Caco-2 (cell line): ENCODE results near the gene COL11A2. TPM values are rescaled to one million over a fixed set of nuclear protein-coding genes. Genes with fewer than 3 reads are reported as not detected.
A peak's percentile ranks its signal among the peaks of the same experiment; 100 is the strongest.

Experiments used
- BruUV-seq: library from RNA; stranded (reverse); fragments of 400-500 nt; replicated peaks from 2 replicates; lab custom pipeline; 2021; lab: Mats Ljungman, UMichigan
- CTCF ChIA-PET: fragments of 300-600 bp; sonication (Branson Sonifier 250); formaldehyde crosslinking; loops from one replicate; lab custom pipeline; 2022; ENCODE audit warnings: antibody characterized with exemption; lab: Charles Lee
- POLR2A ChIA-PET: fragments of 300-600 bp; sonication (Branson Sonifier 250); formaldehyde crosslinking; loops from one replicate; lab custom pipeline; 2022; ENCODE audit warnings: antibody characterized with exemption; lab: Charles Lee
- DNase-seq, 2 experiments: peaks; one replicate each; pipeline versions ENCODE4 v3.0.0 to v3.0.0-alpha.2; 2020 to 2022
- H3K27me3 ChIP-seq: replicated peaks from 2 replicates; pipeline ENCODE4 v1.6.0; 2011; ENCODE audit warnings: low read length; ENCODE audit not compliant: control insufficient read depth, insufficient read depth
- H3K36me3 ChIP-seq: 2 replicates; pipeline ENCODE4 v1.5.1; 2011; ENCODE audit warnings: low read length; ENCODE audit not compliant: control insufficient read depth, insufficient read depth
- H3K4me1 ChIP-seq: fragments of 250-450 bp; sonication (Bioruptor Pico); 2 replicates; pipeline ENCODE4 v1.5.1; 2020; ENCODE audit warnings: mild to moderate bottlenecking
- H3K4me3 ChIP-seq: 2 replicates; pipeline ENCODE4 v1.5.1; 2011; ENCODE audit warnings: low read depth, mild to moderate bottlenecking, control low read depth, low read length
- H3K9me3 ChIP-seq: fragments of 250-450 bp; sonication (Bioruptor Pico); 2 replicates; pipeline ENCODE4 v1.5.1; 2020; ENCODE audit warnings: mild to moderate bottlenecking, moderate library complexity
- H3K27ac Mint-ChIP-seq: one replicate; pipeline ENCODE4 v1.8.0; 2022; ENCODE audit warnings: mixed read lengths; ENCODE audit not compliant: unreplicated experiment
- H3K27me3 Mint-ChIP-seq: one replicate; pipeline ENCODE4 v1.8.0; 2022; ENCODE audit warnings: mixed read lengths; ENCODE audit not compliant: insufficient read depth, unreplicated experiment
- H3K36me3 Mint-ChIP-seq: one replicate; pipeline ENCODE4 v1.8.0; 2022; ENCODE audit warnings: mild to moderate bottlenecking, mixed read lengths; ENCODE audit not compliant: insufficient read depth, unreplicated experiment
- H3K4me1 Mint-ChIP-seq: one replicate; pipeline ENCODE4 v1.8.0; 2022; ENCODE audit warnings: low read depth, mixed read lengths; ENCODE audit not compliant: unreplicated experiment
- H3K4me3 Mint-ChIP-seq: one replicate; pipeline ENCODE4 v1.8.0; 2022; ENCODE audit warnings: mild to moderate bottlenecking, moderate library complexity, mixed read lengths; ENCODE audit not compliant: unreplicated experiment
- H3K9me3 Mint-ChIP-seq: one replicate; pipeline ENCODE4 v1.8.0; 2022; ENCODE audit warnings: mixed read lengths; ENCODE audit not compliant: unreplicated experiment
- intact Hi-C: fragments of 100-400 bp; cut with micrococcal nuclease; formaldehyde crosslinking; loops from one replicate; pipeline ENCODE4 v1.10.0; 2022; ENCODE audit not compliant: unreplicated experiment
- total RNA-seq: library from RNA; stranded (reverse); gene quantifications from 2 replicates; pipeline ENCODE4 v1.2.3, GENCODE V29; 2022
- TF ChIP-seq, protein P1 (sequence below), 2 experiments: fragments of 200-600 bp in 1 of 2; IDR thresholded peaks; 1 replicate in 1 of 2; 2 replicates in 1 of 2; pipeline versions ENCODE4 v1.5.1 to v1.8.0; 2011 to 2022; ENCODE audit warnings: antibody characterized with exemption in 1 of 2, control low read depth in 1 of 2, inconsistent platforms in 1 of 2, low read depth in 1 of 2, low read length in 1 of 2, mild to moderate bottlenecking in 1 of 2, moderate library complexity in 1 of 2; ENCODE audit not compliant: insufficient read depth in 1 of 2, severe bottlenecking in 1 of 2, unreplicated experiment in 1 of 2

COL11A2 gene
- total RNA-seq, 1 experiment from 2014 or later: 1.3 TPM

DNA sequence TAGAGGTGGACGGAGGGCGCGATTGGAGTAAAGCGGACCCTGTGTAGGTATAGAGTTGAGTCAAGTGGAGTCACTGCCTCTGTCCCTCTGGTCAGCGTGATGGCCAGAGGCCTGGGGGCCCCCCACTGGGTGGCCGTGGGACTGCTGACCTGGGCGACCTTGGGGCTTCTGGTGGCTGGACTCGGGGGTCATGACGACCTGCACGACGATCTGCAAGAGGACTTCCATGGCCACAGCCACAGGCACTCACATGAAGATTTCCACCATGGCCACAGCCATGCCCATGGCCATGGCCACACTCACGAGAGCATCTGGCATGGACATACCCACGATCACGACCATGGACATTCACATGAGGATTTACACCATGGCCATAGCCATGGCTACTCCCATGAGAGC lies 8.9 kb upstream of the COL11A2 start:
- DNase-seq: peak; percentile 38 to 43

DNA sequence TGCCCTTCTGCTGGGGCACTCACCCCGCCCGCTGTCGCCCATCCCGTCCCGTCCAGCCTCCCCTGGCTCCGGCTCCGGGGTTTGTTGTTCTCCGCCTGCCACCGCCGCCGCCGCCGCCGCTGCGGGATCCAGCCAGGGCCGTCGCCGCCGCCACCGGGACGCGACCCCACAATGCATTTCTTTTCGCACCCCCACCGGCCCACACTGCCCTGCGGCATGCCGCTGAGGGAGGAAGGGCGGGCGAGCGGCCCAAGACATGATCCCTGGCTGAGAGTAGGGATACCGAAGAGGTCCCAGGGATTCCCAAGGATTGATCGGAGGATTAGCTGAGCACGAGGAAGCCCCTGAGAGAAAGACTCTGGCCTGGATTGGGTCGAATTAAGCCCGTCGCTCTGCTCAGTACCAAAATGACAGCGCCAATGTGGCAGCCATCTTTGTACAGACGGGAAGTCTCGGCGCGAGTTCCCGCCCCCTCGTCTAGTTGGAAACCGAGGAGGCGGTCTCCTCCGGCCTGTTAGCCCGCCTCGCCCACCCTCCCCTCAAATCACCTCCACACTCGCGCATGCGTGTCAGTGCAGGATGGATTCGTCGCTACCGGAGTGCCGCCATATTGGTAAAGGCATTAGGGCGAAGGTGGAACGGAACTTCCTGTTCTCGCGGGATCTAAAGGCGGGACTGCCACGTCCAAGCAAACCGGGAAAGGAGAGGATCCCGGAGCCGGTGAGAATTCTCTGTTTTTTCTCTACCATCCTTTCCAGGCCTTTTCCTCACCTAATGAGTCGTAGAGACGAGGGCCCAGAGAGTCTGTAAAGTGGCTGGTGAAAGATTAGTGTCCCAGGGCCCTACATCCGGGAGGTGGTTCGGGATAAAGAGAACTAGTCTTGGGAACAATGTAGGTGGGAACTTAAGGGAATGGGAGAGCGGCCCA lies 8.2 kb upstream of the COL11A2 start, which contains the start of the genes RXRB and SLC39A7:
Gene RXRB (minus strand): TSS at position 447 of the 928 bp plus-strand sequence. CDS start 189 bp downstream, at position 258.
Gene SLC39A7 (plus strand): TSS at position 649 of the 928 bp plus-strand sequence. CDS start 379 bp downstream, outside the sequence.
- Mint-ChIP-seq H3K27ac (peak within 1 kb of the TSS; percentile 99), H3K27me3 (no peaks in the 10 kb centered on the region), H3K4me3 (peak within 1 kb of the TSS; percentile 100), H3K4me1 (peaks cover 43% of the 10 kb centered on the region), H3K9me3 (no peaks in the 10 kb centered on the region), H3K36me3 (peaks cover 63% of the 10 kb centered on the region)
- peak; percentile 97 to 99 for DNase-seq
- Histone ChIP-seq H3K4me1 (peaks cover 29% of the 10 kb centered on the region), H3K36me3 (peaks cover 13% of the 10 kb centered on the region), H3K9me3 (no peaks in the 10 kb centered on the region), H3K4me3 (peak within 1 kb of the TSS; percentile 67), H3K27me3 (no peaks in the 10 kb centered on the region)
- no TSS peak for BruUV-seq
- intact Hi-C loops: loop anchor here (2.0 kb wide), 2 partner anchors 190 to 230 kb away; partner anchors contain the start of gene KIFC1
- TF ChIP-seq, protein P1, sequence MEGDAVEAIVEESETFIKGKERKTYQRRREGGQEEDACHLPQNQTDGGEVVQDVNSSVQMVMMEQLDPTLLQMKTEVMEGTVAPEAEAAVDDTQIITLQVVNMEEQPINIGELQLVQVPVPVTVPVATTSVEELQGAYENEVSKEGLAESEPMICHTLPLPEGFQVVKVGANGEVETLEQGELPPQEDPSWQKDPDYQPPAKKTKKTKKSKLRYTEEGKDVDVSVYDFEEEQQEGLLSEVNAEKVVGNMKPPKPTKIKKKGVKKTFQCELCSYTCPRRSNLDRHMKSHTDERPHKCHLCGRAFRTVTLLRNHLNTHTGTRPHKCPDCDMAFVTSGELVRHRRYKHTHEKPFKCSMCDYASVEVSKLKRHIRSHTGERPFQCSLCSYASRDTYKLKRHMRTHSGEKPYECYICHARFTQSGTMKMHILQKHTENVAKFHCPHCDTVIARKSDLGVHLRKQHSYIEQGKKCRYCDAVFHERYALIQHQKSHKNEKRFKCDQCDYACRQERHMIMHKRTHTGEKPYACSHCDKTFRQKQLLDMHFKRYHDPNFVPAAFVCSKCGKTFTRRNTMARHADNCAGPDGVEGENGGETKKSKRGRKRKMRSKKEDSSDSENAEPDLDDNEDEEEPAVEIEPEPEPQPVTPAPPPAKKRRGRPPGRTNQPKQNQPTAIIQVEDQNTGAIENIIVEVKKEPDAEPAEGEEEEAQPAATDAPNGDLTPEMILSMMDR (IDR thresholded peaks at IDR 0.05; ENCODE audit: insufficient read depth in 1 of 2, low read depth in 1 of 2, low read length in 1 of 2, severe bottlenecking in 1 of 2, unreplicated experiment in 1 of 2): no peak
- ChIA-PET CTCF (interaction anchor here (0.7 kb wide), 1 partner anchor 17 kb away, joined by 5 read pairs; no protein-coding TSS in a partner anchor), POLR2A (interaction anchor here (0.7 to 1.2 kb wide), 3 partner anchors 8 to 229 kb away, joined by 5 to 10 read pairs (median 7); partner anchors contain the start of gene RING1)

More for the DNA sequence above, 8.9 kb upstream of the COL11A2 start:
- Mint-ChIP-seq H3K4me3 (peak overlapping the region; percentile 100), H3K27ac (peak overlapping the region; percentile 99), H3K4me1 (peaks cover 49% of the 10 kb centered on the region), H3K9me3 (no peaks in the 10 kb centered on the region), H3K27me3 (no peaks in the 10 kb centered on the region), H3K36me3 (peaks cover 63% of the 10 kb centered on the region)
- Histone ChIP-seq H3K4me3 (peak overlapping the region; percentile 67), H3K9me3 (no peaks in the 10 kb centered on the region), H3K27me3 (no peaks in the 10 kb centered on the region), H3K4me1 (peaks cover 33% of the 10 kb centered on the region), H3K36me3 (peaks cover 13% of the 10 kb centered on the region)
- TF ChIP-seq, protein P1 (IDR thresholded peaks at IDR 0.05; ENCODE audit: insufficient read depth in 1 of 2, low read depth in 1 of 2, low read length in 1 of 2, severe bottlenecking in 1 of 2, unreplicated experiment in 1 of 2): no peak
- ChIA-PET CTCF (no interaction called here), POLR2A (no interaction called here)
- TSS peak; percentile 79 for BruUV-seq
- intact Hi-C loops: loop anchor here (2.0 kb wide), 2 partner anchors 190 to 230 kb away; partner anchors contain the start of gene KIFC1

DNA sequence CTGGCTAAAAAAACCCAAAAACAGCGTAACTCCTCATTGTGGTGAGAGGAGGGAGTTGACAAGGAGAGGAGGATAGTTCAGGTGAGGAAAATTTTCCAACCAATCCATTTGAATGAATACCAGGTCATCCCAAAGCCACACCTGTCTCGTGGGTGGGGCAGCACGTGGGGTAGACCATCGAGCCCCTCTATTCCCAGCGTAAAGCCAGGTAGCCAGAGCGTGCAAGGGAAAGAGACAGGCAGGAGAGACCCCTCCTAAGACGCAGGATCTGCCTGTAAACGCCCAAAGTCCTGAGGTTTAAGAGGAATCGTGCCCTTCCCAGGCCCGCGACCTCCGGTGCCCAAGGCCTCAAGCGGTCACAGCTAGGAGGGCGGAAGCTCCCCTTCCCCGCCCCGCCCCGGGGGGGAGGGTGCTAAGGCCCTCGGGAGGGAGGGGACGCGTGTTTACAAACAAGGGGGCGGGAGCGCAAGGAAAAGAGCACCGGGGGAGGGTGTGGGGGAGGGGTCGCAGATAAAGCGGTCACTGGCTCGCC lies 7.5 kb upstream of the COL11A2 start:
- Mint-ChIP-seq H3K27me3 (no peaks in the 10 kb centered on the region), H3K27ac (peak overlapping the region; percentile 99), H3K4me3 (peak overlapping the region; percentile 100), H3K36me3 (peaks cover 59% of the 10 kb centered on the region), H3K4me1 (peaks cover 36% of the 10 kb centered on the region), H3K9me3 (no peaks in the 10 kb centered on the region)
- POLR2A ChIA-PET: interaction anchor here (0.6 to 1.2 kb wide), 7 partner anchors 9 to 1004 kb away, joined by 3 to 10 read pairs (median 6); partner anchors contain the start of gene RING1
- Histone ChIP-seq H3K9me3 (no peaks in the 10 kb centered on the region), H3K4me3 (peak overlapping the region; percentile 67), H3K27me3 (no peaks in the 10 kb centered on the region), H3K36me3 (peaks cover 13% of the 10 kb centered on the region), H3K4me1 (peaks cover 24% of the 10 kb centered on the region)
- intact Hi-C loops: loop anchor here (2.0 kb wide), 2 partner anchors 191 to 229 kb away; partner anchors contain the start of gene KIFC1
- DNase-seq: peak in 1 of 2 experiments; percentile 87
- TF ChIP-seq, protein P1 (IDR thresholded peaks at IDR 0.05; ENCODE audit: insufficient read depth in 1 of 2, low read depth in 1 of 2, low read length in 1 of 2, severe bottlenecking in 1 of 2, unreplicated experiment in 1 of 2): no peak
- CTCF ChIA-PET: interaction anchor here (0.6 to 1.2 kb wide), 6 partner anchors 9 to 1657 kb away, joined by 3 to 6 read pairs (median 4); partner anchors contain the start of genes RING1 and UQCC2
- TSS peak; percentile 36 for BruUV-seq
